Measurements from ENCODE around the gene GLIS1.

GRCh38 chr1:53651356-53651755 is 87.6 kb downstream of the GLIS1 start:
- TF ChIP-seq CTCF (conservative IDR thresholded peaks at IDR 0.05; ENCODE audit: low read length): no peak
- TF ChIP-seq EZH2phosphoT487 (IDR thresholded peaks at IDR 0.05; ENCODE audit: borderline replicate concordance): no peak
